Activated B cell treated with CpG ODN at 0.5 μM for 24 hours (primary cell): ENCODE results near the gene C1QTNF12. TPM values are rescaled to one million over a fixed set of nuclear protein-coding genes. Genes with fewer than 3 reads are reported as not detected.

Experiments used
- ATAC-seq: fragments of 200-7000 bp; cut with Tn5 transposase; one replicate; pipeline ENCODE4 v1.10.0; 2021; ENCODE audit warnings: low read depth, mild to moderate bottlenecking, moderate library complexity
- CTCF ChIA-PET: fragments of 350-600 bp; sonication (Branson Sonifier 250); formaldehyde crosslinking; loops from one replicate; lab custom pipeline; 2021; ENCODE audit warnings: antibody characterized with exemption; lab: Charles Lee
- POLR2A ChIA-PET: fragments of 350-600 bp; sonication (Branson Sonifier 250); formaldehyde crosslinking; loops from one replicate; lab custom pipeline; 2021; ENCODE audit warnings: antibody characterized with exemption; lab: Charles Lee
- DNase-seq: peaks from one replicate; pipeline ENCODE4 v3.0.0; 2022
- H3K27ac Mint-ChIP-seq: one replicate; pipeline ENCODE4 v1.8.0; 2020; ENCODE audit warnings: mixed read lengths
- H3K27me3 Mint-ChIP-seq: one replicate; pipeline ENCODE4 v1.8.0; 2021; ENCODE audit warnings: mixed read lengths
- H3K36me3 Mint-ChIP-seq: one replicate; pipeline ENCODE4 v1.8.0; 2021; ENCODE audit warnings: low read depth, mixed read lengths
- H3K4me1 Mint-ChIP-seq: one replicate; pipeline ENCODE4 v1.8.0; 2021; ENCODE audit warnings: mixed read lengths
- H3K4me3 Mint-ChIP-seq: one replicate; pipeline ENCODE4 v1.8.0; 2020; ENCODE audit warnings: mild to moderate bottlenecking, mixed read lengths
- H3K9me3 Mint-ChIP-seq: one replicate; pipeline ENCODE4 v1.8.0; 2020; ENCODE audit warnings: mixed read lengths
- CTCF ChIP-seq: fragments of 200-600 bp; IDR thresholded peaks from one replicate; pipeline ENCODE4 v1.8.0; 2022; ENCODE audit warnings: antibody characterized with exemption, mild to moderate bottlenecking
- intact Hi-C: fragments of 100-400 bp; cut with micrococcal nuclease; formaldehyde crosslinking; loops from one replicate; pipeline ENCODE4 v1.15.1; 2024
- total RNA-seq: library from RNA; stranded (reverse); gene quantifications from 2 replicates; pipeline ENCODE4 v1.2.3, GENCODE V29; 2022

Gene C1QTNF12
- total RNA-seq, 1 donor from 2014 or later: 2.5 TPM

- Mint-ChIP-seq H3K4me3 (no peak overlapping the region), H3K36me3 (peaks cover 69% of the 10 kb centered on the region), H3K27me3 (no peaks in the 10 kb centered on the region), H3K9me3 (no peaks in the 10 kb centered on the region), H3K27ac (no peak overlapping the region), H3K4me1 (peaks cover 16% of the 10 kb centered on the region)
- intact Hi-C loops: no loop called here
- no peak for ATAC-seq
- DNase-seq: no peak
- ChIA-PET CTCF (no interaction called here), POLR2A (no interaction called here)
- no peak for TF ChIP-seq CTCF
These were observed 12.6 kb upstream of the C1QTNF12 start for GRCh38 chr1:1259119-1259488.

- ATAC-seq: no peak
- H3K4me1 Mint-ChIP-seq: peaks cover 16% of the 10 kb centered on the region
- H3K4me3 Mint-ChIP-seq: no peak overlapping the region
- no peaks in the 10 kb centered on the region for H3K27me3 Mint-ChIP-seq
- H3K36me3 Mint-ChIP-seq: peaks cover 76% of the 10 kb centered on the region
- intact Hi-C loops: no loop called here
- no peak overlapping the region for H3K27ac Mint-ChIP-seq
- TF ChIP-seq CTCF: no peak
- CTCF ChIA-PET: no interaction called here
- no peak for DNase-seq
- POLR2A ChIA-PET: interaction anchor here (0.6 kb wide), 1 partner anchor 96 kb away, joined by 3 read pairs; no protein-coding TSS in a partner anchor
- no peaks in the 10 kb centered on the region for H3K9me3 Mint-ChIP-seq
These were observed 10.7 kb upstream of the C1QTNF12 start for GRCh38 chr1:1256956-1257871.

GRCh38 chr1:1255611-1256010, 9.1 kb upstream of the C1QTNF12 start:
- H3K27me3 Mint-ChIP-seq: no peaks in the 10 kb centered on the region
- TF ChIP-seq CTCF: no peak
- peaks cover 65% of the 10 kb centered on the region for H3K36me3 Mint-ChIP-seq
- H3K4me1 Mint-ChIP-seq: peaks cover 18% of the 10 kb centered on the region
- DNase-seq (no peak), ATAC-seq (no peak)
- intact Hi-C loops: no loop called here
- no peaks in the 10 kb centered on the region for H3K9me3 Mint-ChIP-seq
- CTCF ChIA-PET: interaction anchor here (1.1 kb wide), 1 partner anchor 133 kb away, joined by 4 read pairs; no protein-coding TSS in a partner anchor
- POLR2A ChIA-PET: interaction anchor here (0.6 kb wide), 1 partner anchor 47 kb away, joined by 4 read pairs; no protein-coding TSS in a partner anchor
- H3K27ac Mint-ChIP-seq: no peak overlapping the region
- H3K4me3 Mint-ChIP-seq: no peak overlapping the region

GRCh38 chr1:1255078-1255477, 8.6 kb upstream of the C1QTNF12 start:
- Mint-ChIP-seq H3K4me3 (no peak overlapping the region), H3K27ac (no peak overlapping the region), H3K4me1 (peaks cover 17% of the 10 kb centered on the region), H3K27me3 (no peaks in the 10 kb centered on the region), H3K36me3 (peaks cover 59% of the 10 kb centered on the region), H3K9me3 (no peaks in the 10 kb centered on the region)
- DNase-seq: no peak
- TF ChIP-seq CTCF: no peak
- ATAC-seq: no peak
- intact Hi-C loops: no loop called here
- POLR2A ChIA-PET: interaction anchor here (0.6 kb wide), 1 partner anchor 48 kb away, joined by 4 read pairs; no protein-coding TSS in a partner anchor
- CTCF ChIA-PET: interaction anchor here (1.1 kb wide), 1 partner anchor 132 kb away, joined by 4 read pairs; no protein-coding TSS in a partner anchor

- ChIA-PET CTCF (interaction anchor here (1.1 kb wide), 1 partner anchor 132 kb away, joined by 4 read pairs; no protein-coding TSS in a partner anchor), POLR2A (no interaction called here)
- Mint-ChIP-seq H3K27me3 (no peaks in the 10 kb centered on the region), H3K9me3 (no peaks in the 10 kb centered on the region), H3K4me3 (no peak overlapping the region), H3K27ac (no peak overlapping the region), H3K36me3 (peaks cover 55% of the 10 kb centered on the region), H3K4me1 (peaks cover 17% of the 10 kb centered on the region)
- no peak for TF ChIP-seq CTCF
- intact Hi-C loops: no loop called here
- DNase-seq: no peak
- no peak for ATAC-seq
These were observed 8.1 kb upstream of the C1QTNF12 start for GRCh38 chr1:1254667-1254998.
